Lung (tissue), 12 donors: Measurements from ENCODE around the gene RASSF7. TPM values are rescaled to one million over a fixed set of nuclear protein-coding genes. Genes with fewer than 3 reads are reported as not detected.
"Not testable (repeated sequence)": the region's sequence is repeated elsewhere in the genome, so short reads cannot be mapped to it uniquely, and the experiment has no call there.

ENCODE experiments used
- ATAC-seq: fragments of 200-7000 bp; cut with Tn5 transposase; one replicate; pipeline ENCODE4 v1.9.1; 2020; ENCODE audit warnings: moderate number of reproducible peaks; ENCODE audit not compliant: insufficient read depth, low FRiP score
- DNase-seq, 3 donors: peaks; one replicate each; pipeline ENCODE4 v3.0.0-alpha.2; 2013 to 2017
- H3K27ac ChIP-seq, 2 donors: one replicate each; pipeline ENCODE4 v1.5.1; 2013; ENCODE audit warnings: mild to moderate bottlenecking in 2 of 2, moderate library complexity in 2 of 2, control low read depth in 1 of 2, inconsistent platforms in 1 of 2, low read depth in 1 of 2, low read length in 1 of 2
- H3K27me3 ChIP-seq, 3 donors: one replicate each; pipeline ENCODE4 v1.5.1; 2013; ENCODE audit warnings: low read length in 2 of 3; ENCODE audit not compliant: control insufficient read depth in 3 of 3, insufficient read depth in 3 of 3
- H3K36me3 ChIP-seq, 4 donors: one replicate each; pipeline ENCODE4 v1.5.1; 2013; ENCODE audit warnings: low read length in 4 of 4, mild to moderate bottlenecking in 1 of 4, moderate library complexity in 1 of 4; ENCODE audit not compliant: control insufficient read depth in 4 of 4, insufficient read depth in 4 of 4
- H3K4me1 ChIP-seq, 5 donors: one replicate each; pipeline ENCODE4 v1.5.1; 2013; ENCODE audit warnings: low read length in 5 of 5, mild to moderate bottlenecking in 2 of 5, moderate library complexity in 1 of 5; ENCODE audit not compliant: control insufficient read depth in 5 of 5, insufficient read depth in 5 of 5
- H3K4me3 ChIP-seq: one replicate; pipeline ENCODE4 v1.5.1; 2013; ENCODE audit warnings: mild to moderate bottlenecking, control low read depth, moderate library complexity
- H3K9ac ChIP-seq, 2 donors: one replicate each; pipeline ENCODE4 v1.5.1; 2013; ENCODE audit warnings: low read length in 2 of 2, control low read depth in 1 of 2; ENCODE audit not compliant: insufficient read depth in 1 of 2
- H3K9me3 ChIP-seq, 4 donors: one replicate each; pipeline ENCODE4 v1.5.1; 2013; ENCODE audit warnings: low read length in 3 of 4, mild to moderate bottlenecking in 1 of 4, moderate library complexity in 1 of 4; ENCODE audit not compliant: control insufficient read depth in 4 of 4, insufficient read depth in 3 of 4
- CTCF ChIP-seq: IDR thresholded peaks from 2 replicates; pipeline ENCODE4 v1.5.1; 2012; ENCODE audit warnings: mild to moderate bottlenecking; ENCODE audit errors: control extremely low read depth, extremely low read depth
- WGBS, 2 donors: extraction: QIAGEN DNeasy Blood & Tissue Kit; methylation state at CpG; one replicate each; pipeline ENCODE4 v1.1.7; 2013; 5-methylcytosine and 5-hydroxymethylcytosine counted together
- polyA plus RNA-seq, 2 donors: library from polyadenylated mRNA; stranded (reverse); fragments of 200-250 nt; gene quantifications; one replicate each; pipeline ENCODE4 v1.2.1, GENCODE V29; 2013
- total RNA-seq, 2 donors: library from RNA; depleted of rRNA in 1 of 2; stranded (reverse); fragments of >200 nt in 1 of 2; gene quantifications; one replicate each; pipeline ENCODE4 v1.2.1, GENCODE V29; 2014 to 2021
- donor health status: control.
- donor health status: control.
- donor health status: Bipolar disorder and iron deficiency.
- donor health status: healthy.
- donor health status: DM: yes; HTN: yes; CAD: no.

RASSF7 gene
- total and polyA plus RNA-seq, 4 donors = 47.9 to 153 (median 66.4) TPM

- Histone ChIP-seq H3K4me3 (no peak overlapping the region), H3K27me3 (peaks cover 0 to 5% (median 0%) of the 10 kb centered on the region in 3 donors), H3K27ac (peak overlapping the region in 1 of 2 donors; percentile 81), H3K9me3 (no peaks in the 10 kb centered on the region), H3K4me1 (peaks cover 4 to 36% (median 22%) of the 10 kb centered on the region in 5 donors), H3K9ac (no peak overlapping the region), H3K36me3 (peaks cover 0 to 3% (median under 1%) of the 10 kb centered on the region in 4 donors)
- DNase-seq (no peak), ATAC-seq (no peak)
- WGBS, 2 donors = 78 to 91% methylated on average over 16 of the region's 16 CpGs
- no peak for TF ChIP-seq CTCF
Observed at GRCh38 chr11:573146-573759, 12.5 kb downstream of the RASSF7 start.

- not testable (repeated sequence) for H3K4me3 ChIP-seq, H3K27ac ChIP-seq, H3K9ac ChIP-seq, H3K36me3 ChIP-seq, H3K9me3 ChIP-seq, ATAC-seq, H3K27me3 ChIP-seq
- 59 to 61% methylated on average over 14 of the region's 14 CpGs for WGBS, 2 donors
- H3K4me1 ChIP-seq = peaks cover 4 to 35% (median 22%) of the 10 kb centered on the region in 5 donors
- DNase-seq = peak in 1 of 3 donors; percentile 32
Observed at GRCh38 chr11:574031-574570, 13.3 kb downstream of the RASSF7 start.

- H3K4me3 ChIP-seq = peak overlapping the region; percentile 51
- no peak for DNase-seq
Observed at GRCh38 chr11:574632-575312, 14.0 kb downstream of the RASSF7 start.

More at GRCh38 chr11:574632-575312, 14.0 kb downstream of the RASSF7 start:
- H3K9me3 ChIP-seq = no peaks in the 10 kb centered on the region
- ATAC-seq = no peak
- TF ChIP-seq CTCF = no peak
- H3K4me1 ChIP-seq = peaks cover 4 to 32% (median 18%) of the 10 kb centered on the region in 5 donors
- H3K27ac ChIP-seq = no peak overlapping the region
- H3K36me3 ChIP-seq = peaks cover 0 to 3% (median 1%) of the 10 kb centered on the region in 4 donors
- WGBS, 2 donors = 22 to 26% methylated on average over 25 of the region's 25 CpGs
- H3K27me3 ChIP-seq = peaks cover 0 to 5% (median 0%) of the 10 kb centered on the region in 3 donors
- H3K9ac ChIP-seq = no peak overlapping the region
